NCI-H2196 (cell line): ENCODE measurements around the gene MGAT4D.
A peak's percentile ranks its signal among the peaks of the same experiment; 100 is the strongest.
"Not testable (repeated sequence)": the region's sequence is repeated elsewhere in the genome, so short reads cannot be mapped to it uniquely, and the experiment has no call there.

ENCODE experiments used
- DNase-seq: peaks from one replicate; lab custom pipeline; 2025; ENCODE audit not compliant: unreplicated experiment; lab: John Stamatoyannopoulos, UW

Gene MGAT4D

GRCh38 chr4:140497747-140498636 lies at the start of gene MGAT4D:
Gene MGAT4D, minus strand, starts transcription at chr4:140498293. Its CDS starts 71 bp downstream, at chr4:140498222.
- no peak for DNase-seq

- DNase-seq: no peak
Measured at GRCh38 chr4:140533951-140534480, 35.9 kb upstream of the MGAT4D start.

GRCh38 chr4:140529434-140529833 lies 31.3 kb upstream of the MGAT4D start:
- no peak for DNase-seq

- peak; percentile 90 for DNase-seq
Measured at GRCh38 chr4:140523857-140524742, 26.0 kb upstream of the MGAT4D start, which contains the start of gene ELMOD2. Gene ELMOD2, plus strand, starts transcription at chr4:140524168. Its CDS starts 1,261 bp downstream, at chr4:140525429.

GRCh38 chr4:140523370-140523856 lies 25.3 kb upstream of the MGAT4D start:
- no peak for DNase-seq

- no peak for DNase-seq
Measured at GRCh38 chr4:140515423-140515822, 17.3 kb upstream of the MGAT4D start.

- DNase-seq: not testable (repeated sequence)
Measured at GRCh38 chr4:140513765-140514164, 15.7 kb upstream of the MGAT4D start.

GRCh38 chr4:140504261-140504660 lies 6.2 kb upstream of the MGAT4D start:
- DNase-seq: no peak

- no peak for DNase-seq
Measured at GRCh38 chr4:140499391-140499790, 1.3 kb upstream of the MGAT4D start.

GRCh38 chr4:140497405-140497746 lies 717 bp downstream of the MGAT4D start:
- no peak for DNase-seq

GRCh38 chr4:140485939-140486338 lies 12.2 kb downstream of the MGAT4D start:
- no peak for DNase-seq

GRCh38 chr4:140483445-140483844 lies 14.6 kb downstream of the MGAT4D start:
- DNase-seq: no peak

GRCh38 chr4:140472156-140472555 lies 25.9 kb downstream of the MGAT4D start:
- no peak for DNase-seq

GRCh38 chr4:140469791-140470733 lies 28.0 kb downstream of the MGAT4D start:
- DNase-seq: no peak

- DNase-seq: no peak
Measured at GRCh38 chr4:140466146-140466545, 31.9 kb downstream of the MGAT4D start.

GRCh38 chr4:140463614-140464013 lies 34.5 kb downstream of the MGAT4D start:
- no peak for DNase-seq

- DNase-seq: no peak
Measured at GRCh38 chr4:140463182-140463581, 34.9 kb downstream of the MGAT4D start.

GRCh38 chr4:140450352-140450751 lies 47.7 kb downstream of the MGAT4D start:
- DNase-seq: no peak

GRCh38 chr4:140448830-140449229 lies 49.3 kb downstream of the MGAT4D start:
- no peak for DNase-seq

GRCh38 chr4:140448162-140448561 lies 49.9 kb downstream of the MGAT4D start:
- no peak for DNase-seq
